Heart left ventricle (tissue), 13 donors: ENCODE data around the gene RANBP2.
"Not testable (repeated sequence)": the region's sequence is repeated elsewhere in the genome, so short reads cannot be mapped to it uniquely, and the experiment has no call there.

Source experiments
- CTCF ChIP-seq, 12 donors: fragments of 200-600 bp; sonication (generic) in 4 of 12; IDR thresholded peaks; one replicate each; pipeline versions ENCODE4 v1.5.0 to v1.8.0; 2018 to 2022; ENCODE audit warnings: antibody characterized with exemption in 12 of 12, mild to moderate bottlenecking in 5 of 12
- POLR2A ChIP-seq, 2 donors: fragments of 450-650 bp; IDR thresholded peaks; one replicate each; pipeline ENCODE4 v1.6.1; 2017; ENCODE audit warnings: antibody characterized with exemption in 2 of 2, mild to moderate bottlenecking in 2 of 2, moderate library complexity in 2 of 2
- donor health status: ischemic (EF 13 %, LVEDD 7.1; RV severe dilation, severe dysfunction).
- donor health status: DM: no; HTN: yes; CAD: no.
- donor health status: DM: no; HTN: no; CAD: no.
- donor health status: ischemic (EF 25% LVEDD 6.9; RV normal size, moderate dysfunction).
- donor health status: ischemic (EF 25% LVEDD 5.7; RV mildly dilated, moderate dysfunction).
- donor health status: ischemic (EF 35%, LVEDD 5.7; RV mildly dilated, moderate dysfunction).
- donor health status: nonischemic (EF 11% LVEDD 7.7; RV severe dilation, severe dysfunction).
- donor health status: DM: yes; HTN: yes; CAD: no.
- donor health status: PGD.
- donor health status: ischemic (EF 29% LVEDD 5.4; RV normal size, mild dysfunction).
- donor health status: nonischemic (EF 23%, LVEDD 6.1; RV moderate dilation, normal function).

GRCh38 chr2:108726048-108726447 lies 6.8 kb downstream of the RANBP2 start:
- not testable (repeated sequence) for TF ChIP-seq CTCF, POLR2A (IDR thresholded peaks at IDR 0.05)
